ENCODE results near the gene CACNA2D2. TPM values are rescaled to one million over a fixed set of nuclear protein-coding genes. Genes with fewer than 3 reads are reported as not detected.

Gene CACNA2D2
- total and polyA plus RNA-seq, 2 of the 13 experiments (the other 11 are each of a cell fraction or from before 2014, with no cell fraction given): not detected

- TF ChIP-seq HMGXB4 (CRISPR knock-in tag; IDR thresholded peaks at IDR 0.05; ENCODE audit: borderline replicate concordance in 1 of 2, low read depth in 1 of 2) (peak; percentile 37 to 59; a peak in 2 of 4 replicates), ZNF280B (CRISPR knock-in tag; IDR thresholded peaks at IDR 0.05; ENCODE audit: borderline replicate concordance) (no peak), BCL3 (CRISPR knock-in tag; IDR thresholded peaks at IDR 0.05) (0 out of 2 replicates have a peak, but pooled peaks have one; percentile 49), ZNF180 (CRISPR knock-in tag; IDR thresholded peaks at IDR 0.05; ENCODE audit: borderline replicate concordance, low read depth) (no peak), MATR3 (CRISPR knock-in tag; IDR thresholded peaks at IDR 0.05) (no peak), ZNF362 (CRISPR knock-in tag; IDR thresholded peaks at IDR 0.05; ENCODE audit: borderline replicate concordance) (peak; percentile 53; the same call in 1 of the 2 replicates), ZHX2 (IDR thresholded peaks at IDR 0.05; ENCODE audit: low read depth) (no peak), ZHX2 (CRISPR knock-in tag; IDR thresholded peaks at IDR 0.05; ENCODE audit: borderline replicate concordance) (peak; percentile 14; the same call in 1 of the 2 replicates), ZNF670 (CRISPR knock-in tag; IDR thresholded peaks at IDR 0.05; ENCODE audit: borderline replicate concordance) (no peak), DBP (CRISPR knock-in tag; IDR thresholded peaks at IDR 0.05; ENCODE audit: not compliant biosample characterization) (no peak), MZF1 (CRISPR knock-in tag; IDR thresholded peaks at IDR 0.05; ENCODE audit: borderline replicate concordance) (no peak), ZNF224 (CRISPR knock-in tag; IDR thresholded peaks at IDR 0.05) (no peak)
Measured at GRCh38 chr3:50321336-50322114, 181.9 kb downstream of the CACNA2D2 start (continued).

Data from HepG2 (cell line).